Spleen (tissue), 7 donors: ENCODE measurements around the gene AXIN1.

Source experiments
- CTCF ChIP-seq, 11 experiments: fragments of 200-600 bp in 7 of 11; fragments of 450-650 bp in 4 of 11; sonication (generic) in 4 of 11; IDR thresholded peaks in 8 of 11; conservative IDR thresholded peaks in 3 of 11; 1 replicate in 7 of 11; 2 replicates in 4 of 11; pipeline versions ENCODE4 v1.4.0 to v1.8.0; 2016 to 2021; ENCODE audit warnings: antibody characterized with exemption in 11 of 11, inconsistent platforms in 4 of 11, mild to moderate bottlenecking in 1 of 11
- POLR2A ChIP-seq, 3 donors: fragments of 450-650 bp; IDR thresholded peaks; one replicate each; pipeline ENCODE4 v1.5.1; 2017; ENCODE audit warnings: antibody characterized with exemption in 3 of 3, mild to moderate bottlenecking in 1 of 3
- POLR2AphosphoS5 ChIP-seq, 3 donors: sonication (generic); formaldehyde crosslinking; IDR thresholded peaks; one replicate each; pipeline ENCODE4 v1.5.1; 2017; ENCODE audit warnings: antibody characterized with exemption in 3 of 3
- donor health status: DM: no; HTN: no; CAD: no; lungs with moderate emphysema.
- donor health status: DM: no; HTN: no; CAD: no.
- donor health status: DM: no; HTN: no; CAD: no.

GRCh38 chr16:253833-254232, 98.7 kb downstream of the AXIN1 start:
- no peak for TF ChIP-seq CTCF (IDR thresholded peaks at IDR 0.05 in 8 of 11, conservative IDR thresholded peaks at IDR 0.05 in 3 of 11)
- no peak for TF ChIP-seq POLR2A (IDR thresholded peaks at IDR 0.05)
- no peak for TF ChIP-seq POLR2AphosphoS5 (IDR thresholded peaks at IDR 0.05)
